Sigmoid colon (tissue), 7 donors: Measurements from ENCODE around the gene PDGFD. TPM values are rescaled to one million over a fixed set of nuclear protein-coding genes. Genes with fewer than 3 reads are reported as not detected.

Experiments used
- DNase-seq: peaks from one replicate; pipeline ENCODE4 v3.0.0-alpha.2; 2019
- H3K27ac ChIP-seq, 4 donors: fragments of 200-600 bp; sonication (generic); one replicate each; pipeline ENCODE4 v1.5.1; 2016 to 2019; ENCODE audit warnings: mild to moderate bottlenecking in 1 of 4
- H3K27me3 ChIP-seq, 3 donors: fragments of 200-600 bp; sonication (generic); one replicate each; pipeline ENCODE4 v1.5.1; 2019; ENCODE audit warnings: mild to moderate bottlenecking in 1 of 3
- H3K36me3 ChIP-seq, 4 donors: fragments of 200-600 bp; sonication (generic); one replicate each; pipeline ENCODE4 v1.5.1; 2016 to 2019
- H3K4me1 ChIP-seq, 4 donors: fragments of 200-600 bp; sonication (generic); one replicate each; pipeline ENCODE4 v1.5.1; 2017 to 2019
- H3K4me3 ChIP-seq, 4 donors: fragments of 200-600 bp; sonication (generic); one replicate each; pipeline ENCODE4 v1.5.1; 2017 to 2019; ENCODE audit warnings: mild to moderate bottlenecking in 2 of 4, moderate library complexity in 1 of 4
- H3K9me3 ChIP-seq, 4 donors: fragments of 200-600 bp in 3 of 4; sonication (generic) in 3 of 4; one replicate each; pipeline versions ENCODE4 v1.5.1 to v1.6.1; 2013 to 2019
- EP300 ChIP-seq, 4 donors: sonication (generic); formaldehyde crosslinking; IDR thresholded peaks; one replicate each; pipeline ENCODE4 v1.6.1; 2017; ENCODE audit warnings: antibody characterized with exemption in 4 of 4
- POLR2A ChIP-seq, 2 donors: fragments of 450-650 bp; IDR thresholded peaks; one replicate each; pipeline ENCODE4 v1.6.1; 2016; ENCODE audit warnings: antibody characterized with exemption in 2 of 2, mild to moderate bottlenecking in 2 of 2, moderate library complexity in 2 of 2
- POLR2AphosphoS5 ChIP-seq, 4 donors: sonication (generic); formaldehyde crosslinking; IDR thresholded peaks; one replicate each; pipeline ENCODE4 v1.6.1; 2017; ENCODE audit warnings: antibody characterized with exemption in 4 of 4
- WGBS, 2 donors: extraction: QIAGEN DNeasy Blood & Tissue Kit; methylation state at CpG; one replicate each; pipeline ENCODE4 v1.1.7; 2013; 5-methylcytosine and 5-hydroxymethylcytosine counted together
- intact Hi-C: fragments of 100-400 bp; cut with DNase I; formaldehyde crosslinking; loops from one replicate; pipeline ENCODE4 v1.15.1; 2023
- polyA plus RNA-seq, 3 donors: library from polyadenylated mRNA; stranded (reverse); fragments of 200-250 nt; gene quantifications; one replicate each; pipeline ENCODE4 v1.2.3, GENCODE V29; 2013
- total RNA-seq, 4 donors: library from RNA; depleted of rRNA; stranded (reverse); fragments of >200 nt; gene quantifications; one replicate each; pipeline ENCODE4 v1.1.0, GENCODE V29; 2016
- TF ChIP-seq, protein P1 (sequence below), 4 experiments: fragments of 450-650 bp in 3 of 4; fragments of 200-600 bp in 1 of 4; IDR thresholded peaks; one replicate each; pipeline ENCODE4 v1.5.1; 2016 to 2019; ENCODE audit warnings: antibody characterized with exemption in 4 of 4, mild to moderate bottlenecking in 3 of 4, moderate library complexity in 2 of 4
- donor health status: healthy with polysubstance abuse.
- donor health status: Bipolar disorder and iron deficiency.
- donor health status: healthy.

The PDGFD gene
- total and polyA plus RNA-seq, 7 donors, result 0.69 to 11.6 (median 7.9) TPM

DNA sequence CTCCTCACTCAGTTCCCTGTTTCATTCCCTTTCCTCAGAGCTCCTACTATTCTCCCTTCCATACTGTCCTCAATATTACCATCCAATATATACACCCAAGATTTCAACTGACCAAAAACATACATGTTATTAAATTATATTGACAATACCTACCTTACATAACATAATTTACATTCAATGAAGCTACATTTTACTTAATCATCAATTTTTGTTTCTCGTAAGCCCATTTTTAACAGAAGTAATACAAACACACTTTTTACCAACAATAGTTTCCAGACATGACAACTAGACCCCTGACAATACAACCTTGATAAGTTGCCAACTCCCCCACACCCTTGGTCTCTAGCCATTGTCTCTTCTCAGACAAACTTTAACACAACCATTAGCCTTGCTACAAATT, 273.3 kb downstream of the PDGFD start:
- DNase-seq, result no peak
- Histone ChIP-seq H3K9me3 (peaks cover 0 to 5% (median 2%) of the 10 kb centered on the region in 4 donors), H3K36me3 (no peaks in the 10 kb centered on the region), H3K27me3 (no peaks in the 10 kb centered on the region), H3K4me3 (no peak overlapping the region), H3K4me1 (peaks cover 0 to 8% (median 0%) of the 10 kb centered on the region in 4 donors), H3K27ac (no peak overlapping the region)
- TF ChIP-seq, protein P1, sequence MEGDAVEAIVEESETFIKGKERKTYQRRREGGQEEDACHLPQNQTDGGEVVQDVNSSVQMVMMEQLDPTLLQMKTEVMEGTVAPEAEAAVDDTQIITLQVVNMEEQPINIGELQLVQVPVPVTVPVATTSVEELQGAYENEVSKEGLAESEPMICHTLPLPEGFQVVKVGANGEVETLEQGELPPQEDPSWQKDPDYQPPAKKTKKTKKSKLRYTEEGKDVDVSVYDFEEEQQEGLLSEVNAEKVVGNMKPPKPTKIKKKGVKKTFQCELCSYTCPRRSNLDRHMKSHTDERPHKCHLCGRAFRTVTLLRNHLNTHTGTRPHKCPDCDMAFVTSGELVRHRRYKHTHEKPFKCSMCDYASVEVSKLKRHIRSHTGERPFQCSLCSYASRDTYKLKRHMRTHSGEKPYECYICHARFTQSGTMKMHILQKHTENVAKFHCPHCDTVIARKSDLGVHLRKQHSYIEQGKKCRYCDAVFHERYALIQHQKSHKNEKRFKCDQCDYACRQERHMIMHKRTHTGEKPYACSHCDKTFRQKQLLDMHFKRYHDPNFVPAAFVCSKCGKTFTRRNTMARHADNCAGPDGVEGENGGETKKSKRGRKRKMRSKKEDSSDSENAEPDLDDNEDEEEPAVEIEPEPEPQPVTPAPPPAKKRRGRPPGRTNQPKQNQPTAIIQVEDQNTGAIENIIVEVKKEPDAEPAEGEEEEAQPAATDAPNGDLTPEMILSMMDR (IDR thresholded peaks at IDR 0.05), result no peak
- no peak for TF ChIP-seq EP300 (IDR thresholded peaks at IDR 0.05)
- TF ChIP-seq POLR2AphosphoS5 (IDR thresholded peaks at IDR 0.05), result no peak
- no peak for TF ChIP-seq POLR2A (IDR thresholded peaks at IDR 0.05)
- 93 to 94% methylated on average over 1 of the region's 1 CpG for WGBS, 2 donors
- intact Hi-C loops, result no loop called here

DNA sequence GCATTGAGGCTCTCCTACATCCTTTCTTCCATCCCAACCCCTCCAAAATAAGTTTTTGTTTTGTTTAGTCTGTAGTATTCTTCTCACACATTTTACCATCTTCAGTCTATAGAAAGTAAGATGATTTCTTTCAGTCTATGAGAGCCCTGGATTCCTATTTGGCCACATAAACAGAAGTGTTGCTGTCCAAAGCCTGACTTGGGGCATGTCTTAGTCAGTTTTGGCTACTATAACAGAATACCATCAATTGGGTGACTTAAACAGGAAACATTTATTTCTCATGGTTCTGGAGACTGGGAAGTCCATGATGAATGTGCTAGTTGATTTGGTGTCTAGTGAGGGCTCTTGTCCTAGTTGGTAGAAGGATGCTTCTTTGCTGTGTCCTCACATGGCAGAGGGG, 274.3 kb downstream of the PDGFD start:
- no peaks in the 10 kb centered on the region for H3K27me3 ChIP-seq
- no peaks in the 10 kb centered on the region for H3K36me3 ChIP-seq
- H3K4me3 ChIP-seq, result no peak overlapping the region
- intact Hi-C loops, result no loop called here
- no peak overlapping the region for H3K27ac ChIP-seq
- peaks cover 0 to 8% (median 0%) of the 10 kb centered on the region in 4 donors for H3K4me1 ChIP-seq
- no peak for DNase-seq
- TF ChIP-seq, protein P1 (IDR thresholded peaks at IDR 0.05), result no peak
- no peak for TF ChIP-seq POLR2AphosphoS5 (IDR thresholded peaks at IDR 0.05)
- TF ChIP-seq EP300 (IDR thresholded peaks at IDR 0.05), result no peak
- TF ChIP-seq POLR2A (IDR thresholded peaks at IDR 0.05), result no peak
- peaks cover 0 to 5% (median 2%) of the 10 kb centered on the region in 4 donors for H3K9me3 ChIP-seq

DNA sequence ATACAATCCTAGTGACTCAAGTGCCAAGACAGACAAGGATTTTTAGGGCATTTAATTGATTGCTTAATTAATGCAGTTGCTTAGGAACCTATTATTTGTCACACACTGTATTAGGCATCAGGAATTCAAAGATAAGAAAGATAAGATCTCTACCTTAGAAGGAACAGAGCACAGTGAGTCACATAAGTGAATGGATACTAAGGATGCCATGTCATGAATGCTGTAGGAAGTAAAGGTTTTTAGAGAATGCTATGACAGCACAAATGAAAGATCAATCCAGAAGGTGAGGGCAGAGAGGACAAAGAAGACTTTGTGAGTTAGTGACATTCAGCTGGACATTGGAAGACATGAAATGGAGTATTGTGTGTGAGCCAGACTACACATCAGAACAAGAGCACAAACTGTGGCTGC, 275.4 kb downstream of the PDGFD start:
- TF ChIP-seq, protein P1 (IDR thresholded peaks at IDR 0.05), result no peak
- no peak for TF ChIP-seq EP300 (IDR thresholded peaks at IDR 0.05)
- TF ChIP-seq POLR2A (IDR thresholded peaks at IDR 0.05), result no peak
- DNase-seq, result no peak
- Histone ChIP-seq H3K4me3 (no peak overlapping the region), H3K27ac (no peak overlapping the region), H3K27me3 (no peaks in the 10 kb centered on the region), H3K36me3 (no peaks in the 10 kb centered on the region), H3K4me1 (peaks cover 0 to 8% (median under 1%) of the 10 kb centered on the region in 4 donors), H3K9me3 (peaks cover 0 to 5% (median 2%) of the 10 kb centered on the region in 4 donors)
- intact Hi-C loops, result no loop called here

DNA sequence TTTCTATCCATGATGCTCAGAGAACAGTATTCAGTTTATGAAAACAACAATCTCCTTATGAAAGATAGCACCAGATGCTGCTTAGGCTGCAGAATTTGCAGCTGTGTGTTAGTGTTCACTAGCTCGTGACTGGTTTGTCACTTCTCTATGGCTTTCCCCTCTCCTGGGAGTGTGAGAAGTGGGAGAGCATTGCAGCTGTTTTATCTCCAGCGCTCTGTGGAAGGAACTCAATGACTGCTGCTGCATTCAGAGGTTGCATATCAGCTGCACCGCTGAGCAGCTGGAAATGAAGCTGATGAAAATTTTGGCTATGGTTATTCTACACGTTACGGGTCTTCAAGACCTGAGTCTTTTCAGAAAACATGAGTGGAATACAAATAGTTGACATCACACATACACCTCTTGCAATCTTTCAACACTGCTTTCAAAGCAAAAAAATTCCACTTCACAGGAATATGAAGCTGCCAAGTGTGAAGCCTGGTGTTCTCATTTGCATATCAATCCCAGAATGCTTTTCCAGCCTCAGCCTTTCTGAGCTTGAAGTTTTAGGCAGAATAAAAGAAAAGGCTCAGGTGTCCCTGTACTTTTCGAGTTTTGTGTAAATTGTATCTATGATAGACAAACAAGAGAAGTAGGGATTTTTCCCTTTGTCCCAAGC, 276.8 kb downstream of the PDGFD start:
- no peak for DNase-seq

More for the DNA sequence above, 276.8 kb downstream of the PDGFD start:
- H3K27me3 ChIP-seq, result no peaks in the 10 kb centered on the region
- WGBS, 2 donors, result 49 to 67% methylated on average over 6 of the region's 6 CpGs
- H3K36me3 ChIP-seq, result no peaks in the 10 kb centered on the region
- TF ChIP-seq, protein P1 (IDR thresholded peaks at IDR 0.05), result no peak
- TF ChIP-seq EP300 (IDR thresholded peaks at IDR 0.05), result no peak
- no peak for TF ChIP-seq POLR2A (IDR thresholded peaks at IDR 0.05)
- TF ChIP-seq POLR2AphosphoS5 (IDR thresholded peaks at IDR 0.05), result no peak
- intact Hi-C loops, result no loop called here
- no peak overlapping the region for H3K27ac ChIP-seq
- H3K4me3 ChIP-seq, result no peak overlapping the region
- H3K9me3 ChIP-seq, result peaks cover 0 to 5% (median 2%) of the 10 kb centered on the region in 4 donors
- H3K4me1 ChIP-seq, result peaks cover 0 to 11% (median 9%) of the 10 kb centered on the region in 4 donors
